ENCODE results near the gene BUD23.
A peak's percentile ranks its signal among the peaks of the same experiment; 100 is the strongest.
"Not testable (repeated sequence)": the region's sequence is repeated elsewhere in the genome, so short reads cannot be mapped to it uniquely, and the experiment has no call there.

BUD23 gene

DNA sequence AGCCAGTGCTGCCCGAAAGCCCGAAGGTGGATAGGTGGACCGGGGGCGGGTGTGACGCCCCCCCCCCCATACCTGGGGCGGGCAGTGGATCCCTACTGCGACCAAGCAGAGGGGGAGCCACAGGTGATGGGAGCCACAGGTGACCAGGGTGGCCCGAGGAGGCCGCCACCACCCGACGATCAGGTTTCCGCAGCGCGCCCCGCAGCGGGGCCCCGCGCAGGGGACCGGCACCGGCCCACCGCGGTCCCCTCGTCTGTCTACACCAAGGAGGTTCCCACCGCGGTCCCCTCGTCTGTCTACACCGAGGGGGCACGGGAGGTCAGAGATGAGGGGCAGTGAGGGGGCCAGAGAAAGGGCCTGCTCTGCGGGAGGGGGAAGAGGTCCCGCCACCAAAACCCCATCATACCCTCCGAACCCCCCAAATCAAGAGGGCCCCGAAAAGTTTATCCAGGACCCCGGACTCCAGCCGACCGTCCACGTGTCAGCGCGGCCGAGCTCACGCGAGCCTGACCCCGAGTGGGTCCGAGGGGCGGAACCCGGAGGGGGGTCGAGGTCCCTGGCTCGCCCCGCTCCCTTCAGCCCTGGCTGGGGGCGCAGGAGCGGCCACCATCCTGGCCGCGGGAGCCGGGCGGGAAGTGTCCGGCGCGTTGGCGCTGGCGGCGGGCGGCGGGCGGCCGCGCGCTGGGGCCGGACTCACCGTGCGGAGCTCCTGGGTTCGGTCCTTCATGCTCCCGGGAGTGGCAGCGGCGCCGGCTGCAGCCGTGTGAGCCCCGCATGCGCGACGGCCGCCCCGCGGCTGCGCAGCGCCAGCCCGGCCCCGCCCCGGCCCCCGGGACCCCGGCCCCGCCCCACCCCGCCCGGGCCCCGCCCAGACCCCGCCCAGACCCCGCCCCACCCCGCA lies 35.8 kb downstream of the BUD23 start, which contains the start of gene STX1A:
STX1A (minus strand) TSS at position 765 of the 901 bp plus-strand sequence; CDS start at position 727, 38 bp downstream.
- TF ChIP-seq CTCF (IDR thresholded peaks at IDR 0.05; ENCODE audit: low read depth, low read length) (no peak), MYC (IDR thresholded peaks at IDR 0.05; ENCODE audit: low read depth, low read length) (no peak), POLR2A (IDR thresholded peaks at IDR 0.05; ENCODE audit: extremely low read depth, insufficient read length) (peak; percentile 50)
- TF ChIP-seq, protein P1, sequence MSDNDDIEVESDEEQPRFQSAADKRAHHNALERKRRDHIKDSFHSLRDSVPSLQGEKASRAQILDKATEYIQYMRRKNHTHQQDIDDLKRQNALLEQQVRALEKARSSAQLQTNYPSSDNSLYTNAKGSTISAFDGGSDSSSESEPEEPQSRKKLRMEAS (IDR thresholded peaks at IDR 0.05; ENCODE audit: low read depth, low read length) = peak; percentile 58
- peak; percentile 80 for DNase-seq (ENCODE audit: low read depth)
- peak within 1 kb of the TSS; percentile 69 for H3K4me3 ChIP-seq (ENCODE audit: low read depth, low read length)

DNA sequence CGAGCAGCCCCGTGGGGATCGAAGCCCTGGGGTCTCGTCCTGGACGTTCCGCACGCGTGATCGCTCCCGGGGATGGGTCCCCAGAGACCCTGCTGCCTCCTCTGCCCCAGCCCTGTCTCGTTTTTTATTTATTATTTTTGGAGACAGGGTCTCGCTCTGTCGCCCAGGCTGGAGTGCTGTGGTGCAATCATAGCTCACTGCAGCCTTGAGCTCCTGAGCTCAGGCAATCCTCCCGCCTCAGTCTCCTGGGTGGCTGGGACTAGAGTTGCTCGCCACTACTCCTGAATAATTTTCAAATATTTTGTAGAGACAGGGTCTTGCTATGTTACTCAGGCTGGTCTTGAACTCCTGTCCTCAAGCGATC lies 36.4 kb downstream of the BUD23 start:
- TF ChIP-seq, protein P1 (IDR thresholded peaks at IDR 0.05; ENCODE audit: low read depth, low read length) = no peak
- TF ChIP-seq POLR2A (IDR thresholded peaks at IDR 0.05; ENCODE audit: extremely low read depth, insufficient read length) (no peak), MYC (IDR thresholded peaks at IDR 0.05; ENCODE audit: low read depth, low read length) (no peak)
- peak overlapping the region; percentile 44 for H3K4me3 ChIP-seq (ENCODE audit: low read depth, low read length)
- DNase-seq (ENCODE audit: low read depth) = no peak

- DNase-seq (ENCODE audit: low read depth); H3K4me3 ChIP-seq (ENCODE audit: low read depth, low read length): not testable (repeated sequence)
Measured at GRCh38 chr7:73720443-73720842, 37.0 kb downstream of the BUD23 start.

GRCh38 chr7:73721377-73721817 lies 38.0 kb downstream of the BUD23 start:
- DNase-seq (ENCODE audit: low read depth) = no peak
- no peak overlapping the region for H3K4me3 ChIP-seq (ENCODE audit: low read depth, low read length)
- TF ChIP-seq POLR2A (IDR thresholded peaks at IDR 0.05; ENCODE audit: extremely low read depth, insufficient read length) (no peak), CTCF (IDR thresholded peaks at IDR 0.05; ENCODE audit: low read depth, low read length) (no peak), MYC (IDR thresholded peaks at IDR 0.05; ENCODE audit: low read depth, low read length) (no peak)
- TF ChIP-seq, protein P1 (IDR thresholded peaks at IDR 0.05; ENCODE audit: low read depth, low read length) = no peak

DNA sequence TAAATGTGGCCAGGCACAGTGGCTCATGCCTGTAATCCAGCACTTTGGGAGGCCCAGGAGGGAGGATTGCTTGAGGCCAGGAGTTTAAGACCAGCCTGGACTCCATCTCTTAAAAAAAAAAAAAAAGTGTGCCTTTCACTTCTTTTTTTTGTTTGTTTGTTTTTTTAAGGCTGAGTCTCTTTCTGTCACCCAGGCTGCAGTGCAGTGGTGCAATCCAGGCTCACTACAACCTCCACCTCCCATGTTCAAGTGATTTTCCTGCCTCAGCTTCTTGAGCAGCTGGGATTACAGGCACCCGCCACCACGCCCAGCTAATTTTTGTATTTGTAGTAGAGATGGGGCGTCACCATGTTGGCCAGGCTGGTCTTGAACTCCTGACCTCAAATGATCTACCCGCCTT lies 38.8 kb downstream of the BUD23 start:
- not testable (repeated sequence) for H3K4me3 ChIP-seq (ENCODE audit: low read depth, low read length)
- DNase-seq (ENCODE audit: low read depth) = peak; percentile 13

DNA sequence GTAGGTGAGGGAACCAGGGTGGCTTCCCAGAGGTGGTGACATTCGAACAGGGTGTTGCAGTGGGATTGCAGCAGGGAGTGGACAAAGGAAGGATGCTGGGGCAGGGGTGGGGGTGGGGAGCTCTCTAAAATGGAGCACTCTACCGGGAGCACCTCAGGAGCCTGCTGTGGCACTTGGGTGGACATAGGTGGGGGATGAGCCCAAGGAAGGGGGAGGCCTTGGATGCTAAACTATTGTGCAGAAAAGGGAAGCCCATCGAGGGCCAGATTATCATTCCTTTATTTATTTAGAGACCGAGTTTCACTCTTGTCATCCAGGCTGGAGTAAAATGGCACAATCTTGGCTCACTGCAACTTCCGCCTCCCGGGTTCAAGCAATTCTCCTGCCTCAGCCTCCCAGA lies 39.4 kb downstream of the BUD23 start:
- TF ChIP-seq POLR2A (IDR thresholded peaks at IDR 0.05; ENCODE audit: extremely low read depth, insufficient read length) (no peak), CTCF (IDR thresholded peaks at IDR 0.05; ENCODE audit: low read depth, low read length) (no peak), MYC (IDR thresholded peaks at IDR 0.05; ENCODE audit: low read depth, low read length) (no peak)
- TF ChIP-seq, protein P1 (IDR thresholded peaks at IDR 0.05; ENCODE audit: low read depth, low read length) = no peak
- no peak for DNase-seq (ENCODE audit: low read depth)

DNA sequence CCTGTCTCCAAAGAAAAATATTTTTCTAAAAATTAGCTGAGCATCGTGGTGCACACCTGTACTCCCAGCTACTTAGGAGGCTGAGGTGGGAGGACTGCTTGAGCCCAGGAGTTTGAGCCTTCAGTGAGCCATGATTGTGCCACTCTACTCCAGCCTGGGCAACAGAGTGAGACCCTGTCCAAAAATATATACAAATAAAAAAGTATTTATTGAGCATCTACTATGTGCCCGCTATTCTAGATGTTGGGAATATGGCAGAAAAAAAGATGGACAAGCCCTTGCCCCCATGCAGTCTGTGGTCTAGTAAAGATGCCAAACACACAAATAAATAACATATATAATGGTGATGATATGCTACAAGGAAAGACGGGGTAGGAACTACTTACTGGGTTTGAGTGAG lies 40.4 kb downstream of the BUD23 start:
- no peak for DNase-seq (ENCODE audit: low read depth)
- no peak overlapping the region for H3K4me3 ChIP-seq (ENCODE audit: low read depth, low read length)
- TF ChIP-seq CTCF (IDR thresholded peaks at IDR 0.05; ENCODE audit: low read depth, low read length) (no peak), MYC (IDR thresholded peaks at IDR 0.05; ENCODE audit: low read depth, low read length) (no peak), POLR2A (IDR thresholded peaks at IDR 0.05; ENCODE audit: extremely low read depth, insufficient read length) (no peak)
- TF ChIP-seq, protein P1 (IDR thresholded peaks at IDR 0.05; ENCODE audit: low read depth, low read length) = no peak

More for the DNA sequence above, 39.4 kb downstream of the BUD23 start:
- H3K4me3 ChIP-seq (ENCODE audit: low read depth, low read length) = no peak overlapping the region

Data from NB4 (cell line).